Activated CD8-positive, alpha-beta memory T cell treated with anti-CD3 and anti-CD28 coated beads for 1 hour (primary cell): ENCODE measurements around the gene FBLN2.

Source experiments
- DNase-seq, 2 donors: peaks; one replicate each; pipeline ENCODE4 v3.0.0-alpha.2; 2020; ENCODE audit warnings: low read depth in 1 of 2; ENCODE audit errors: extremely low read depth in 1 of 2

Gene FBLN2

DNA sequence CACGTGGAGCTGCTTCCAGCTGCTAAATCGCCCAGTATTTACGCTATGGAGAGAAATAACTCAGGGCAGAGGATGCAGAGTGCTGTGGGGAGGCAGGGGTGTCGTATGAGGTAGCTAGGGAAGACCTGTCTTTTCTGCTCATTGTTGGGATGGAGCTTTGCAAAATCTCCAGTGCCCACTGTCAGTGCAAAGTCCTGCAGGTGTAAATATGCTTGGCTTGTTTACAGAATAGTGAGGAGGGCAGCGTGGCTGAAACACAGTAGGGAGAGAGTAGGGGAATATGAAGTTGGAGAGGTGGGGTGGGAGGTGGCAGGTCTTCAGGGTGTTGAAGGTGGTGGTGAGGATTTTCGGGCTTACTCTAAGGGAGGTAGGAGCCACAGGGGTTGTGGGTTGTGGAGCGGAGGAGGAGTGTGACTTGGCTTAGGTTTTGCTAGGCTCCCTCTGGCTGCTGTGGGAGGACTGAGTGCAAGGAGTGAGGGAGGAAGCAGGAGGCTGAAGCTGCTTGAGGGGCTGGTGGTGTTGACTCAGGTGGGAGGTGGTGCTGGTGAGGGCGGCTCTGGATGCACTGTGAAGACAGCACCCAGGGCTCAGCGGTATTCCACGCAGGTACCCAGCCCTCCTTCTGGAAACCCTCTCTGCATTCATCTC lies 125.7 kb downstream of the FBLN2 start:
- DNase-seq: no peak

- DNase-seq: no peak
Observed at GRCh38 chr3:13676356-13677017, 127.6 kb downstream of the FBLN2 start.

DNA sequence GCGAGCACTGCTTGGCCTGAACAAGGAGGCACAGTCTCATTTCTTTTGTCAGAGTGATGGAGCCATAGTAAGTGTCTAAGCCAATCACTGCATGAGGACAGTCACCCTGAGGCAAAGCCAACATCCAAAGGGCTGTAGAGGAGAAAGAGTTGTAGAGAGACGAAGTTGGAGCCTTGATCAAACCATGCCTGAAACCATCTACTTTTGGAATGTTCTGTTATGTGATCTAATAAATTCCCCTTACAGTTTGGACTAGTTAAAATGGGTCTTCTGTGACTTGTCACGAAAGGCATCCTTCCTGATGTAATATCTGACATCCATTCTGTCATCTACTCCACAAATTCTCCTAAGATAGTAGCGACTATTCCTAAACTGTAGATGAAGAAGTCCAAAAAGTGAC lies 128.3 kb downstream of the FBLN2 start:
- DNase-seq: no peak

DNA sequence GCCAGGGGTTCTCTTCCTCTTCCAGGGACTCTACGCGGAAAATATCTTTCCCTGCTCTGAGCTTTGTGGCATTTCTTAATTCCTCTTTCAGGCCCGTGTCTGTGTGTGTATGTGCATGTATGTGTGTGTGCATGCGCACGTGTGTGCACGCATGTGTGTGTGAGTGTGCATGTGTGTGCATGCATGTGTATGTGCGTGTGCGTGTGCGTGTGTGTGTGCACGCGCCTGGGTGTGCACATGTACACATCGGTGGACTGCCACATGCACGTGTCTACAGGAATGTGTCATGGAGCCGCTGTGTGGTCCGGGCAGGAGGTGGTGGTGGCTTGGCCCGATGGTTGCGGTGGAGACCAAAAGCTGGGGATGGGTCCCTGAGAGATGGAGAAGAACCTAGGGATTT lies 133.0 kb downstream of the FBLN2 start:
- DNase-seq: no peak

DNA sequence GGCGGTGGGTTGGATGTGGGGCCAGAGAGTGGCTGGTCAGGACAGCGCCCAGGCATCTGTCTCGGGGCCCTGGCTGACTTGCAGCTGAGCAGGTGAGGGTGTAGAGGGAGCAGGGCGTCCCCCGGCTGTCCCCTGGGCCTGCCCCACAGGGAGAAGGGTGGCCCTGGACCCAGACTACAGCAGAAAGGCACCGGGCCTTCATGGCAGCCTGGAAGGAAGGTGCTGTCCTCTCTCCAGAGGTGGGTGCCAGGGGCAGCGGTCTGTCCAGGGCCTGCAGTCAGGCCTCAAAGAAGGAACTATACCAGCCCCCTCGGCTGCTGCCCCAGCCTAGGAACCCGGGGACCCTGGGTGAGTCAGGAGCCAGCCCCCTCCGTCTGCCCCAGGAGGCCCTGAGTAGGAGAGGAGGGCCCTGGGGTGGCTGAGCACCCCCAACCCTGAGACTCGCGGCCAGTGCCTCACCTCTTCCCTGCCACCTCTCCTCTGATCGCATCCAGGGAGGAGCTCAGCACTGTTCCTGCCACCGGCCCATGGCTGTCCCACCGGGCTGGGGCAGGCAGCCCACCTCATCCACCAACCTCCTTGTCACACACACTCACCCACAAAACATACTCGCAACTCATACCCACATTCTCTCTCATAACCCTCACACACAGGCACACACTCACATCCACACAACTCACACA lies 133.5 kb downstream of the FBLN2 start:
- DNase-seq: no peak

DNA sequence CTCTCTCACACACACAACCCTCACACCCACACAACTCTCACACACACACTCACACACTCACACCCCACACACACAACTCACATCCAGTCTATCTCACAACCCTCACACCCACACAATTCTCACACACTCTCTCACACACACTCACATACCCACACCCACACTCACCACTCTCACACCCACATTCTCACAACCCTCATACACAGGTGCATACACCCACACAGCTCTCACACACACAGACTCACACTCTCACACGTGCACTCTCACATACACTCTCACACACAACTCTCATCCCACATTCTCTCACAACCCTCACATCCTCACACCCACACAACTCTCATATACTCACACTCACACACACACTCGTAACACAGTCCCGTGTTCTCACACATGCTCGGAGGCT lies 134.4 kb downstream of the FBLN2 start:
- no peak for DNase-seq

DNA sequence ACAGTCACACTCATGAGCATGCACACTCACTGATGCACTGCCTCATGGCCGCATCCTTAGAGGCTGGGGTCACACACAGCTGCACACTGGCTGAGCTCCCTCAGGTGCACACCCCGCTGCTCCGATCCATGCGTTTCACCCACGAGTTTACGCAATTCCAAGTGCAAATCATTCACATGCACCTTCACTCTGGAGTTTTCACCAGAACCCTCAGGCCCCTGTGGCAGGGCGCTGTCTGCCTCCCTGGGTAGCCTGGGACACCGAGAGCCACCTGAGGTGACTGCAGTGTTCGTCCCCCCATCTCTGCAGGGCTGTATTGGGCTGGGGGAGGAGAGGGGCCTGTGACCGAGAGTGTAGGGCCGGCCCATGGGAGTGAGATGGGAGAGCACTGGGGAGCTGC lies 134.8 kb downstream of the FBLN2 start:
- DNase-seq: no peak

DNA sequence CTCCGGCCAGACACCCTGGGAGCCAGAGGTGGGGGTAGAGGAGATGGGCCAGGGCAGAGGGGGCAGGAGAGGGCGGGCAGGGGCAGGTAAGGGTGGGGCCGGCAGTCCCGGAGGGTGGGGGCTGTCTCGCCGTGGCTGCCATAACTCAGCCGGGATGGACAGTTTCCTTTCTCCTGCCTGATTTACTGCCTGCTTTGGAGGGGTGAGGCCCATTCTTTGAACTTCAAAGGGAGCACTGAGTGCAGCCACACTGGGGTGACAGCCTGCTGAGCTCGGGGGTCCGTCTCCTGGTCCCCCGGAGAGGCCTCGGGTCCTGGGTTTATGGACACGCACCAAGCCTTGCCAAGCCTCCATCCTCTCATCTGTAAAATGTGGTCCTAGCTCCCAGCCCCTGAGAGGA lies 135.4 kb downstream of the FBLN2 start:
- no peak for DNase-seq

GRCh38 chr3:13684854-13685253 lies 135.9 kb downstream of the FBLN2 start:
- DNase-seq: no peak

- no peak for DNase-seq
Observed at GRCh38 chr3:13685721-13686120, 136.8 kb downstream of the FBLN2 start.

DNA sequence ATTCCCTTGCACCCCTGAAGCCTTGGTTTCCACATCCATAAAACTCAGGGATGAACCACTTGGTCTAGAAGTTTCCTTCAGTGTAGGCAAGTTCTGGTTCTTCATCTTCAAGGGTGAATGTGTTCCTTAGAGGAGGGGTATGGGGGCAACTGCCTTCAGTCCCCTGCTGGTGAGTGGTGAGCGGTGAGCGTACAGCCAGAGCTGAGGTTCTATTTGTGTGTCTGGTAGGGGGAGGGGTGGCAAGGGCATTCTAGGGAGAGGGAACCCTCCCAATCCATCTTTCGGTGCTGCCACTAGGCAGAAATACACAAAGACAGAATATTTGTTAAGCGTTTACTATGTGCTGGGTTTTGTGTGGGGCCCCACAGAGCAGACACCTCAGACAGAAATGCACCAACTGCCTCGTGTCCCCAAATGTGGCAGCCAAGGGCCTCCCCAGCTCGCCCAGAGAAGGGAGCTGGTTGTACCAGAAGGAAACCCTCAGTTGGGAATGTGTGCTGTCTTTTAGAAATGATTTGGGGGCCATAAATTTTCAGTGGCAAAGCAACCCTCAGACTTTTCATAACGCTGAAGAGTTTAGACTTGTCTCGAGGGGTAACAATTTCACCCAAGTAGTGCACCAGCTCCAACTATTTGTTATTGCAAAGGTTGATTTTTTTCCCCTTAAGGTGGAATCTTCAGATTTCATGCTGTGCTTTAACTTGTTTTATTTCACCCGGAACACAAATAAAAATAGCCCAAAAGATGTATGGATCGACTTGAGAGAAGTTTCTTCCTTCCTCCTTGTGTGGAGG lies 137.6 kb downstream of the FBLN2 start:
- DNase-seq: no peak

DNA sequence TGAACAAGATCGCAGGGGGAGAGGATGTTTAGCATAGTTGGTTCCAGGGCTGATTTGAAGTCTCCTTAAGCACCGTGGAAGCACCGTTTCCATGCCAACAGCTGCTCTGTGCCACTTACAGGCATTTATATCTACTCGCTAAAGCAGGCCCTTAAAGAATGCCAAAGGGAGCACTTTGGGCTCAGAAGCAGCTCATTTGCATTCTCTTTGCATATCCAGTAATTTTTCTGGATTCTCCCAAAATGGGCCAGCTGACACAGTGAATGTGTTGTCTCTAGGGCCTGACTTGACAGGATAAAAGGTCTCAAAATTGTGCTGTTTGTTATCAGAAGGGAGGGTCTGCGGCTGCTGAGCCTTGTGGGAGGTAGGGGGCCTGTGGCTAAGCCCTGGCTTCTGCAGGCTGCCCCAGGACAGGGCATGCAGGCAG lies 138.6 kb downstream of the FBLN2 start:
- no peak for DNase-seq
